ENCODE data around the gene RBM33.

- no peak for TF ChIP-seq RCOR1 (IDR thresholded peaks at IDR 0.05; ENCODE audit: insufficient replicate concordance, low read length)
- no peak for TF ChIP-seq CTCF (conservative IDR thresholded peaks at IDR 0.05; ENCODE audit: low read depth, low read length)
- no peak for TF ChIP-seq MXI1 (IDR thresholded peaks at IDR 0.05; ENCODE audit: borderline replicate concordance, low read depth, low read length)
- TF ChIP-seq POLR2A (IDR thresholded peaks at IDR 0.05; ENCODE audit: low read depth, low read length) = no peak
- no peak for TF ChIP-seq USF2 (IDR thresholded peaks at IDR 0.05; ENCODE audit: low read depth, low read length)
- no peak for TF ChIP-seq MAZ (IDR thresholded peaks at IDR 0.05; ENCODE audit: borderline replicate concordance, low read depth, low read length)
- TF ChIP-seq MAFK (IDR thresholded peaks at IDR 0.05; ENCODE audit: low read depth, low read length) = no peak
- no peak for TF ChIP-seq CEBPB (IDR thresholded peaks at IDR 0.05; ENCODE audit: low read depth, low read length)
- TF ChIP-seq BHLHE40 (IDR thresholded peaks at IDR 0.05; ENCODE audit: low read depth, low read length) = no peak
- no peak for TF ChIP-seq RFX5 (IDR thresholded peaks at IDR 0.05; ENCODE audit: low read depth, low read length)
Observed at GRCh38 chr7:155816996-155817395, 172.5 kb downstream of the RBM33 start.
